CD8-positive, alpha-beta memory T cell (primary cell): ENCODE measurements around the gene TMEM51. TPM values are rescaled to one million over a fixed set of nuclear protein-coding genes. Genes with fewer than 3 reads are reported as not detected.

Source experiments
- CTCF ChIA-PET: fragments of 350-600 bp; sonication (Branson Sonifier 250); formaldehyde crosslinking; loops from one replicate; lab custom pipeline; 2021; ENCODE audit warnings: antibody characterized with exemption; lab: Charles Lee
- POLR2A ChIA-PET: fragments of 350-600 bp; sonication (Branson Sonifier 250); formaldehyde crosslinking; loops from one replicate; lab custom pipeline; 2021; ENCODE audit warnings: antibody characterized with exemption; lab: Charles Lee
- DNase-seq, 5 donors: peaks; one replicate each; pipeline versions ENCODE4 v3.0.0 to v3.0.0-alpha.2; 2020 to 2022; ENCODE audit warnings: mixed read lengths in 1 of 5
- H3K27ac ChIP-seq: one replicate; pipeline ENCODE4 v1.7.0; 2013; ENCODE audit warnings: low read depth, mild to moderate bottlenecking, low read length, moderate library complexity
- H3K27me3 ChIP-seq: 2 replicates; pipeline ENCODE4 v1.7.0; 2013; ENCODE audit warnings: low read length, mild to moderate bottlenecking; ENCODE audit not compliant: insufficient read depth, poor library complexity, severe bottlenecking
- H3K36me3 ChIP-seq: 2 replicates; pipeline ENCODE4 v1.7.0; 2013; ENCODE audit warnings: mild to moderate bottlenecking, low read length, moderate library complexity; ENCODE audit not compliant: insufficient read depth
- H3K4me1 ChIP-seq: 2 replicates; pipeline ENCODE4 v1.7.0; 2013; ENCODE audit warnings: mild to moderate bottlenecking, low read length, moderate library complexity; ENCODE audit not compliant: insufficient read depth
- H3K4me3 ChIP-seq: 2 replicates; pipeline ENCODE4 v1.7.0; 2013; ENCODE audit warnings: mild to moderate bottlenecking, low read length
- H3K9me3 ChIP-seq: 2 replicates; pipeline ENCODE4 v1.7.0; 2013; ENCODE audit warnings: mild to moderate bottlenecking, low read length
- H3K27ac Mint-ChIP-seq, 8 donors: one replicate each; pipeline ENCODE4 v1.8.0; 2020 to 2021; ENCODE audit warnings: mixed read lengths in 8 of 8, mild to moderate bottlenecking in 6 of 8, inconsistent platforms in 3 of 8, moderate library complexity in 3 of 8
- H3K27me3 Mint-ChIP-seq, 2 donors: one replicate each; pipeline ENCODE4 v1.8.0; 2020 to 2021; ENCODE audit warnings: mixed read lengths in 2 of 2, mild to moderate bottlenecking in 1 of 2, moderate library complexity in 1 of 2
- H3K36me3 Mint-ChIP-seq, 3 donors: one replicate each; pipeline ENCODE4 v1.8.0; 2020 to 2021; ENCODE audit warnings: mixed read lengths in 3 of 3, inconsistent platforms in 1 of 3, mild to moderate bottlenecking in 1 of 3
- H3K4me1 Mint-ChIP-seq, 3 donors: one replicate each; pipeline ENCODE4 v1.8.0; 2020 to 2021; ENCODE audit warnings: mixed read lengths in 3 of 3, inconsistent platforms in 1 of 3, mild to moderate bottlenecking in 1 of 3
- H3K4me3 Mint-ChIP-seq, 7 donors: one replicate each; pipeline ENCODE4 v1.8.0; 2020 to 2021; ENCODE audit warnings: mixed read lengths in 7 of 7, mild to moderate bottlenecking in 6 of 7, moderate library complexity in 4 of 7, inconsistent platforms in 2 of 7
- H3K9me3 Mint-ChIP-seq, 5 donors: one replicate each; pipeline ENCODE4 v1.8.0; 2020 to 2022; ENCODE audit warnings: mixed read lengths in 5 of 5, mild to moderate bottlenecking in 3 of 5, moderate library complexity in 2 of 5, inconsistent platforms in 1 of 5
- polyA plus RNA-seq: library from polyadenylated mRNA; unstranded; fragments of 300-500 nt; fragmentation: Illumina TruSeq; gene quantifications from one replicate; pipeline ENCODE4 v1.2.3, GENCODE V29; 2021
- total RNA-seq, 2 experiments: library from RNA; stranded (reverse); gene quantifications; one replicate each; pipeline ENCODE4 v1.2.3, GENCODE V29; 2021

TMEM51 gene
- total and polyA plus RNA-seq, 3 experiments from 2014 or later = 0.11 to 0.24 TPM; not detected in 1

GRCh38 chr1:15197591-15198447, 44.3 kb downstream of the TMEM51 start:
- Mint-ChIP-seq H3K27me3 (peaks cover 5 to 10% of the 10 kb centered on the region in 2 donors), H3K36me3 (no peaks in the 10 kb centered on the region), H3K4me3 (no peak overlapping the region), H3K27ac (no peak overlapping the region), H3K9me3 (no peaks in the 10 kb centered on the region), H3K4me1 (no peaks in the 10 kb centered on the region)
- Histone ChIP-seq H3K9me3 (no peaks in the 10 kb centered on the region), H3K36me3 (no peaks in the 10 kb centered on the region), H3K27me3 (no peaks in the 10 kb centered on the region), H3K27ac (no peak overlapping the region), H3K4me1 (no peaks in the 10 kb centered on the region), H3K4me3 (no peak overlapping the region)
- POLR2A ChIA-PET = no interaction called here
- no peak for DNase-seq
- CTCF ChIA-PET = no interaction called here

DNA sequence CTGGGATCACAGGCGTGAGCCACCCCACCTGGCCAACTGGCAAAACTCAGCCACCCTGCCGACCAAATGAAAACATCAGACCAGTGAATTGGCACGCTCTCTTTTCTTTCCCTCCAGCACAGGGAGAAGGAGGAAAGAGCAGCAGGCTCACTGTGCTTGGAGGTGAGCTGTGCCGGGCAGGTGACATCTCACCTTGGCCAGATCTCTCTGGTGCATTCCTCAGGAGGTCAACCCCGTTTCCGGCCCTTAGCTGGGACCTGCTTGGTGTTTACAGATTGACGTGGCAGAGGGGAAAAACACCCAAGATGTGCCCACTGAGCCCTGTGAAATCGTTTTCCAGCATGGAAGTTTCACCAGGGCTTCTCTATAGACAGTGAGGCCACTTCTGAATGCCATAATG, 45.1 kb downstream of the TMEM51 start:
- Histone ChIP-seq H3K36me3 (no peaks in the 10 kb centered on the region), H3K4me1 (no peaks in the 10 kb centered on the region), H3K27ac (no peak overlapping the region), H3K27me3 (no peaks in the 10 kb centered on the region), H3K9me3 (no peaks in the 10 kb centered on the region), H3K4me3 (no peak overlapping the region)
- CTCF ChIA-PET = no interaction called here
- Mint-ChIP-seq H3K27me3 (peaks cover 5 to 10% of the 10 kb centered on the region in 2 donors), H3K4me1 (no peaks in the 10 kb centered on the region), H3K27ac (no peak overlapping the region), H3K36me3 (no peaks in the 10 kb centered on the region), H3K9me3 (no peaks in the 10 kb centered on the region), H3K4me3 (no peak overlapping the region)
- DNase-seq = no peak
- POLR2A ChIA-PET = no interaction called here

DNA sequence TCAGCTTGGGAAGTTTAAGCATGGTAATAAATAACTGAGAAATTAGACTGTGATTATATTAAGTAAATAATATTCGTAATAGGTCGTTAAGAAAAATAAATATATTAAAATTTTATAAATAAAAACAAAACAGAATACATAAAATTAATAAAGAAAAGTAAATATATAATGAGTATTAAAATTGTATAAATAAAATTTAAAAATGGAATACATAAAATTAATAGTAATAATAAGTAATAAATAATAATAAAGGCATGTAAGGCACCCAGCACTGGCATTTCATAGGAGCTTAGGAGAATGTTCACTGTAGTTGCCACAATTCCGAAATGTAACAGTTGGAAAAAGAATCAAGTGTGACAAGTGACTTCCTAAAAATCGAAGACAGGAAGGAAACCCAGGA, 47.7 kb downstream of the TMEM51 start:
- Histone ChIP-seq H3K4me1 (no peaks in the 10 kb centered on the region), H3K27me3 (no peaks in the 10 kb centered on the region), H3K36me3 (no peaks in the 10 kb centered on the region), H3K4me3 (no peak overlapping the region), H3K27ac (no peak overlapping the region), H3K9me3 (no peaks in the 10 kb centered on the region)
- ChIA-PET CTCF (no interaction called here), POLR2A (no interaction called here)
- no peak for DNase-seq
- no peaks in the 10 kb centered on the region for H3K36me3 Mint-ChIP-seq
- H3K4me3 Mint-ChIP-seq = no peak overlapping the region
- no peak overlapping the region for H3K27ac Mint-ChIP-seq
- H3K4me1 Mint-ChIP-seq = no peaks in the 10 kb centered on the region
- no peaks in the 10 kb centered on the region for H3K9me3 Mint-ChIP-seq
- peaks cover 10 to 21% of the 10 kb centered on the region in 2 donors for H3K27me3 Mint-ChIP-seq

- DNase-seq = no peak
- no peaks in the 10 kb centered on the region for H3K27me3 ChIP-seq
- H3K4me3 ChIP-seq = no peak overlapping the region
- no peaks in the 10 kb centered on the region for H3K9me3 ChIP-seq
- Mint-ChIP-seq H3K27me3 (peaks cover 14 to 26% of the 10 kb centered on the region in 2 donors), H3K36me3 (no peaks in the 10 kb centered on the region), H3K27ac (peak overlapping the region in 1 of 8 donors; percentile 14), H3K9me3 (no peaks in the 10 kb centered on the region), H3K4me3 (no peak overlapping the region), H3K4me1 (no peaks in the 10 kb centered on the region)
- POLR2A ChIA-PET = no interaction called here
- CTCF ChIA-PET = no interaction called here
- H3K27ac ChIP-seq = no peak overlapping the region
- no peaks in the 10 kb centered on the region for H3K36me3 ChIP-seq
- no peaks in the 10 kb centered on the region for H3K4me1 ChIP-seq
Measured at GRCh38 chr1:15201849-15202551, 48.5 kb downstream of the TMEM51 start.

DNA sequence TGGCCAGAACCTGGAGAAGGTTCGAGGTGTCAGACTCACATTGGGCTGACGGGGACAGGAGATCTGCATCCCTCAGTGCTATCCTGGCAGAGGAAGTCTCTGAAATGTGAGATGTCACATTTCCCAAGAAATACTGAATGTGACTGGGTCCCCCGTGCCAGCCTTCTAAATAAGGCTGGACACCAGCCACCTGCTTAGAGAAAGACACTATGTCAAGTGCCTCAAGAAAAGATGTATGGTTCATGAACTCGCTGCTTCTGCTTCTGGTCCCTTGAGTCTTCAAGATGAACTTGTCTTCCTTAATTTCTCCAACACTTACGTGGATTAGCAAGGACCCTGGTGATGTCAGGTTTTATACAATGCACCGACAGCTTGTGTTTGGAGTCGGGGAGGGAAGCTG, 51.4 kb downstream of the TMEM51 start:
- Histone ChIP-seq H3K4me3 (no peak overlapping the region), H3K27me3 (no peaks in the 10 kb centered on the region), H3K27ac (no peak overlapping the region), H3K4me1 (no peaks in the 10 kb centered on the region), H3K36me3 (no peaks in the 10 kb centered on the region), H3K9me3 (no peaks in the 10 kb centered on the region)
- Mint-ChIP-seq H3K27ac (peak overlapping the region in 1 of 8 donors; percentile 6), H3K27me3 (peaks cover 18 to 29% of the 10 kb centered on the region in 2 donors), H3K9me3 (no peaks in the 10 kb centered on the region), H3K4me1 (no peaks in the 10 kb centered on the region), H3K36me3 (no peaks in the 10 kb centered on the region), H3K4me3 (no peak overlapping the region)
- ChIA-PET CTCF (no interaction called here), POLR2A (no interaction called here)
- no peak for DNase-seq

DNA sequence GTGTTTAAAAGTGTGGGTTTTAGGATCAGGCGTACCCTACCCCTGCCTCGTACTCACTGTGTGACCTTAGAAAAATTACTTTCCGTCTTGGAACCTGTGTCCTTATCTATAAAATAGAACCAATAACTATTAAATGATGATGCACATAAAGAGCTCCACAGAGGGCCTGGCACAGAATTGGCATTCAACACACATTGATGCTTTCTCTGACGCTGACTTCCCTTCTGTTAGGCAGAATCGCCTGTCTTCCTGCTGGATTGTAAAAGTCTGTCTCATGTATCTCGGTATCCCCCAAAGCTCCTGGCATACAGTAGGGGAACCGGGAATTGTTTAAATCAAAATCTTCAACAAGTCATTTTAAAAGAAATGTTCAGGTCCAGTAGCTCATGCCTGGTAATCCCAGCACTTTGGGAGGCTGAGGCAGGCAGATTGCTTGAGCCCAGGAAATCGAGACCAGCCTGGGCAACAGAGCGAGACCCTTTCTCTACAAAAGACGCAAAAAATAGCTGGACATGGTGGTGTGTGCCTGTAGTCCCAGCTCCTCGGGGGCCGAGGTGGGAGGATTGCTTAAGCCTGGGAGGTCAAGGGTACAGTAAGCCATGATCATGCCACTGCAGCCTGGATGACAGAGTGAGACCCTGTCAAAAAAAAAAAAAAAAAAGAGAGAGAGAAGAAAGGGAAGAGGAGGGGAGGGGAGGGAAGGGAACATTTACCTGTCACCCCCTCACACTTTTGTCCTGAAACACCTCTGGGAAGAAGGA, 52.2 kb downstream of the TMEM51 start:
- Mint-ChIP-seq H3K9me3 (no peaks in the 10 kb centered on the region), H3K4me3 (no peak overlapping the region), H3K27ac (peak overlapping the region in 1 of 8 donors; percentile 62), H3K27me3 (peaks cover 20 to 29% of the 10 kb centered on the region in 2 donors), H3K4me1 (no peaks in the 10 kb centered on the region), H3K36me3 (no peaks in the 10 kb centered on the region)
- no peaks in the 10 kb centered on the region for H3K9me3 ChIP-seq
- H3K27ac ChIP-seq = no peak overlapping the region
- no peaks in the 10 kb centered on the region for H3K36me3 ChIP-seq
- H3K4me1 ChIP-seq = no peaks in the 10 kb centered on the region
- DNase-seq = no peak
- H3K4me3 ChIP-seq = no peak overlapping the region
- CTCF ChIA-PET = no interaction called here
- no peaks in the 10 kb centered on the region for H3K27me3 ChIP-seq
- POLR2A ChIA-PET = no interaction called here

DNA sequence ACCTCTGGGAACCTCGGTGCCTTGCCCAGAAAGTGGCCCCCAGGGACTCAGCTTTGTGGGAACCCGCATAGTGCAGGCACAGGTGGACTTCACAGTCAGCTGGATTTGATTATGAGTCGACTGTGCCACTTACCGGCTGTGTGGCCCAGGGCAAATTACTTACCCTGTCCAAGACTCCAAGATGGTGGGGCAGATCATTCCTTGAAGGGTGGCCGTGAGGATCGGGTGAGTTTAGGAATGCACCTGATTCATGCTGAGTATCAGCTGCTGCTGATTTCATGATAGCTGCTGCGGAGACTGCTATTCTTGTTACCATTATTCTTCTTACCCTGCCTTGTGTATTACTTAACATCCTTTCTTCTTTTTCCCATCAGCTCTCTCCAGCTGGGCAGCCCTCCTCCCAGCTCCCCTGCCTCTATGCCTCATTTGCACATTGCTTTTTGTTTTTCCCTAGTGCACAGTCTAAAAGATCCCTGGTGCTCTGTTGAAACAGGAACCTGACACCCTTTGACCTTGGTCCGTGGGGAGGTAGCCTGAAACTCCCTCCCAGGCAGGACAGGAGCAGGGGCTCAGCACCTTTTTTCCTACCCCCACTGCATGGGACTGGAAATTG, 53.0 kb downstream of the TMEM51 start:
- ChIA-PET CTCF (no interaction called here), POLR2A (no interaction called here)
- Histone ChIP-seq H3K27me3 (no peaks in the 10 kb centered on the region), H3K27ac (no peak overlapping the region), H3K4me3 (no peak overlapping the region), H3K9me3 (no peaks in the 10 kb centered on the region), H3K36me3 (no peaks in the 10 kb centered on the region), H3K4me1 (no peaks in the 10 kb centered on the region)
- H3K36me3 Mint-ChIP-seq = no peaks in the 10 kb centered on the region
- H3K9me3 Mint-ChIP-seq = no peaks in the 10 kb centered on the region
- no peak overlapping the region for H3K27ac Mint-ChIP-seq
- peaks cover 20 to 29% of the 10 kb centered on the region in 2 donors for H3K27me3 Mint-ChIP-seq
- no peak overlapping the region for H3K4me3 Mint-ChIP-seq
- no peak for DNase-seq
- H3K4me1 Mint-ChIP-seq = no peaks in the 10 kb centered on the region
